GM12878 (cell line): Measurements from ENCODE around the gene WFDC11. TPM values are rescaled to one million over a fixed set of nuclear protein-coding genes. Genes with fewer than 3 reads are reported as not detected.

Experiments used
- ATAC-seq: fragments of 200-7000 bp; cut with Tn5 transposase; 3 replicates; pipeline ENCODE4 v1.9.1; 2020; ENCODE audit warnings: mild to moderate bottlenecking, moderate library complexity
- BruUV-seq: library from RNA; stranded (reverse); fragments of 400-500 nt; replicated peaks from 2 replicates; lab custom pipeline; 2021; lab: Mats Ljungman, UMichigan
- CTCF ChIA-PET: fragments of 300-600 bp; sonication (Branson Sonifier 250); formaldehyde crosslinking; extraction: SDS; loops from one replicate; lab custom pipeline; 2021; ENCODE audit warnings: inconsistent platforms; lab: Yijun Ruan, JAX
- POLR2A ChIA-PET: fragments of 350-600 bp; formaldehyde crosslinking; extraction: SDS; loops from one replicate; lab custom pipeline; 2021; ENCODE audit warnings: inconsistent platforms; lab: Charles Lee
- RAD21 ChIA-PET: fragments of 300-600 bp; sonication (Branson Sonifier 250); formaldehyde crosslinking; loops from one replicate; lab custom pipeline; 2023; ENCODE audit warnings: antibody characterized with exemption; ENCODE audit not compliant: unreplicated experiment; lab: Charles Lee
- SMC1A ChIA-PET: fragments of 300-600 bp; sonication (Branson Sonifier 250); formaldehyde crosslinking; loops from one replicate; lab custom pipeline; 2023; ENCODE audit not compliant: unreplicated experiment, uncharacterized antibody; lab: Charles Lee
- DNase-seq: peaks from one replicate; pipeline ENCODE4 v3.0.0-alpha.2; 2011; ENCODE audit warnings: low read depth, low spot score
- FAIRE-seq: peaks from 3 replicates; lab custom pipeline; 2011; peaks lifted over from hg19 to GRCh38; lab: Jason Lieb, UNC
- H2AFZ ChIP-seq: 2 replicates; pipeline ENCODE4 v1.6.0; 2011; ENCODE audit warnings: low read depth, low read length, control low read depth; ENCODE audit not compliant: control insufficient read depth
- H3K27ac ChIP-seq: 2 replicates; pipeline ENCODE4 v1.5.1; 2011; ENCODE audit warnings: control low read depth; ENCODE audit not compliant: control insufficient read depth, insufficient read depth
- H3K27me3 ChIP-seq, 2 experiments: replicated peaks in 1 of 2; 2 replicates each; pipeline versions ENCODE4 v1.6.0 to v1.6.1; 2011; ENCODE audit warnings: low read length in 1 of 2; ENCODE audit not compliant: control insufficient read depth in 2 of 2, insufficient read depth in 2 of 2
- H3K36me3 ChIP-seq, 2 experiments: 2 replicates each; pipeline ENCODE4 v1.5.1; 2011; ENCODE audit warnings: low read length in 1 of 2; ENCODE audit not compliant: control insufficient read depth in 2 of 2, insufficient read depth in 2 of 2
- H3K4me1 ChIP-seq: 2 replicates; pipeline ENCODE4 v1.6.1; 2011; ENCODE audit warnings: mild to moderate bottlenecking, low read length, moderate library complexity, mixed read lengths; ENCODE audit not compliant: control insufficient read depth, insufficient read depth
- H3K4me2 ChIP-seq: 2 replicates; pipeline ENCODE4 v1.6.0; 2011; ENCODE audit warnings: control low read depth; ENCODE audit not compliant: control insufficient read depth, insufficient read depth
- H3K4me3 ChIP-seq: fragments of 200-600 bp; sonication (generic); 2 replicates; pipeline ENCODE4 v1.5.1; 2016
- H3K79me2 ChIP-seq: 2 replicates; pipeline ENCODE4 v1.6.0; 2011; ENCODE audit warnings: low read length; ENCODE audit not compliant: control insufficient read depth, insufficient read depth
- H3K9ac ChIP-seq: 2 replicates; pipeline ENCODE4 v1.8.0; 2011; ENCODE audit warnings: low read length, control low read depth, mixed read lengths; ENCODE audit not compliant: control insufficient read depth, insufficient read depth
- H3K9me3 ChIP-seq: replicated peaks from 3 replicates; pipeline ENCODE4 v1.5.1; 2011; ENCODE audit warnings: mild to moderate bottlenecking, low read length; ENCODE audit not compliant: control insufficient read depth, insufficient read depth
- H4K20me1 ChIP-seq: 2 replicates; pipeline ENCODE4 v1.6.0; 2011; ENCODE audit not compliant: control insufficient read depth, insufficient read depth
- ATF2 ChIP-seq: IDR thresholded peaks from 2 replicates; pipeline ENCODE4 v1.6.1; 2012; ENCODE audit warnings: low read length, inconsistent platforms
- BRCA1 ChIP-seq: IDR thresholded peaks from 2 replicates; pipeline ENCODE4 v1.6.1; 2011; ENCODE audit warnings: low read depth, low read length, improper control_type of control experiment
- EGR1 ChIP-seq, 2 experiments: IDR thresholded peaks; 1 replicate in 1 of 2; 2 replicates in 1 of 2; pipeline ENCODE4 v1.6.1; 2011 to 2012; ENCODE audit warnings: low read depth in 2 of 2, low read length in 2 of 2, borderline replicate concordance in 1 of 2, mild to moderate bottlenecking in 1 of 2, moderate library complexity in 1 of 2
- IKZF1 ChIP-seq: fragments of 450-650 bp; conservative IDR thresholded peaks from 2 replicates; pipeline ENCODE4 v1.6.1; 2017; ENCODE audit warnings: antibody characterized with exemption, mild to moderate bottlenecking
- NFYB ChIP-seq: IDR thresholded peaks from 2 replicates; pipeline ENCODE4 v1.6.1; 2011; ENCODE audit warnings: low read depth, mild to moderate bottlenecking, low read length, improper control_type of control experiment, moderate library complexity; ENCODE audit not compliant: insufficient read depth
- PML ChIP-seq: IDR thresholded peaks from 2 replicates; pipeline ENCODE4 v1.6.1; 2012; ENCODE audit warnings: low read length, inconsistent platforms
- REST ChIP-seq: IDR thresholded peaks from 2 replicates; pipeline ENCODE4 v1.6.1; 2012; ENCODE audit warnings: mild to moderate bottlenecking, low read depth, low read length
- RFX5 ChIP-seq: IDR thresholded peaks from 2 replicates; pipeline ENCODE4 v1.6.1; 2011; ENCODE audit warnings: low read depth, low read length, improper control_type of control experiment
- SIX5 ChIP-seq: IDR thresholded peaks from 2 replicates; pipeline ENCODE4 v1.6.1; 2011; ENCODE audit warnings: mild to moderate bottlenecking, low read depth, low read length, moderate library complexity; ENCODE audit not compliant: severe bottlenecking
- SUPT20H ChIP-seq: IDR thresholded peaks from 2 replicates; pipeline ENCODE4 v1.6.1; 2011; ENCODE audit warnings: low read depth, mild to moderate bottlenecking, low read length, moderate library complexity, borderline replicate concordance; ENCODE audit not compliant: control insufficient read depth
- TCF3 ChIP-seq: IDR thresholded peaks from 2 replicates; pipeline ENCODE4 v1.6.1; 2012; ENCODE audit warnings: low read depth, mild to moderate bottlenecking, low read length, borderline replicate concordance; ENCODE audit not compliant: insufficient read depth
- WGBS: methylation state at CpG from one replicate; pipeline ENCODE4 v1.1.6; 2016; ENCODE audit warnings: low lambda C conversion rate; ENCODE audit not compliant: insufficient replicate concordance, insufficient coverage; ENCODE audit errors: missing lambda C conversion rate; 5-methylcytosine and 5-hydroxymethylcytosine counted together
- in situ Hi-C: fragments of 300-500 bp; cut with MboI; formaldehyde crosslinking; loops from 9 replicates; pipeline ENCODE4 v1.14.3; 2018; ENCODE audit warnings: mixed read lengths
- intact Hi-C: fragments of 100-400 bp; cut with micrococcal nuclease; formaldehyde crosslinking; loops from one replicate; pipeline ENCODE4 v1.14.2; 2022; ENCODE audit not compliant: unreplicated experiment
- polyA plus RNA-seq, 11 experiments: library from polyadenylated mRNA; depleted of rRNA in 4 of 11; unstranded in 6 of 11; stranded (reverse) in 5 of 11; fragments of >200 nt; fragmentation: Nextera tagmentation in 4 of 11; fragmentation: Illumina TruSeq in 1 of 11; extraction: Ambion mirVana in 4 of 11; extraction: Trizol in 1 of 11; gene quantifications; 1 replicate in 1 of 11; 2 replicates in 10 of 11; pipeline versions ENCODE4 v1.2.1 to v1.2.3, GENCODE V29; 2011 to 2016; ENCODE audit warnings: inconsistent platforms in 2 of 11, missing spikeins in 2 of 11, low read depth in 1 of 11
- total RNA-seq, 4 experiments: library from RNA; depleted of rRNA in 3 of 4; stranded (reverse); fragments of >200 nt in 3 of 4; fragmentation: Illumina TruSeq in 1 of 4; extraction: Trizol in 1 of 4; gene quantifications; 2 replicates each; pipeline versions ENCODE4 v1.2.1 to v1.2.3, GENCODE V29; 2013 to 2021
- TF ChIP-seq, protein P1 (sequence below): IDR thresholded peaks from 2 replicates; pipeline ENCODE4 v1.6.1; 2012; ENCODE audit warnings: improper control_type of control experiment, low read depth, low read length; ENCODE audit not compliant: insufficient replicate concordance

The WFDC11 gene
- total and polyA plus RNA-seq, 10 of the 15 experiments (the other 5 are each of a cell fraction or from before 2014, with no cell fraction given), result not detected

DNA sequence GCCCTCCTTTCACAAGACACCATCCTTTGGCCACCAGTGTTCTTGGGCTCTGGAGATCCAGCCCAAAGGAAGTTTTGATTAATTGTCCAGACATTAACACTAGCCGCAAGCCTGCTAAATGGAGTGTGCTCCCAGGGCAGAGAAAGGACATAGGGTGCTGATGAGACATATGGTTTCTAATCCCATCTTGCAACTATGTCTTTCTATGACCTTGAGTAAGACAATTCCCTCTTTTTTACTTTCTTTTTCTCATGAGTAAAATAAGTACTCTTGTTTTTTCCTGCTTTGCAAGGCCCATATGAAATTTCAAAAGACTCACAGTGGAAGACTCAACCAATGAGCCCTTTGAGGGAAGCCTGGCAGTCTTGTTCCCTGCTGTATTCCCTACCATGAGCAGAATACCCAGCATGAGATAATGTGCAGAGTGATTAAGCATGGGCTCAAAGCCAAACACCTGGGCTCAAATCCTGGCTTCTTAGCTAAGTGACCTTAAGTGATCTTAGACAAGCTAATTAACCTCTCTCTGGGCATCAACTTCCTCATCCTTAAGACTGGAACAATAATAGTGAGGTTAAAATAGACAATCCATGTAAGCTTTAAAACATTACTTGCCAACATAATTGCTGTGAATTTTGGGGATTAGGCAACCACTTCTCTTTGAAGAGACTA lies 35.1 kb upstream of the WFDC11 start, which contains the start of gene WFDC10B (continued):
- TF ChIP-seq ATF2, result no peak

GRCh38 chr20:45701873-45702272 lies 31.8 kb upstream of the WFDC11 start, which contains the start of gene WFDC13:
WFDC13 (plus strand) TSS chr20:45702038; CDS start chr20:45702124, 86 bp downstream.
- Histone ChIP-seq H2AFZ (peak within 1 kb of the TSS; percentile 15), H4K20me1 (no peaks in the 10 kb centered on the region), H3K9ac (no peak within 1 kb of the TSS), H3K36me3 (no peaks in the 10 kb centered on the region), H3K4me1 (peaks cover 17% of the 10 kb centered on the region), H3K4me3 (no peak within 1 kb of the TSS), H3K9me3 (no peaks in the 10 kb centered on the region; the same call in 2 of the 3 replicates), H3K27ac (peak within 1 kb of the TSS; percentile 39; the same call in 1 of the 2 replicates), H3K27me3 (no peaks in the 10 kb centered on the region), H3K4me2 (peak within 1 kb of the TSS; percentile 77), H3K79me2 (no peaks in the 10 kb centered on the region)
- DNase-seq (no peak), ATAC-seq (no peak), FAIRE-seq (no peak)
- intact Hi-C loops (no loop called here), in situ Hi-C loops (no loop called here)
- 63% methylated on average over 4 of the region's 4 CpGs for WGBS
- ChIA-PET SMC1A (no interaction called here), CTCF (no interaction called here), POLR2A (no interaction called here), RAD21 (no interaction called here)
- no TSS peak for BruUV-seq
- no peak for TF ChIP-seq REST
- TF ChIP-seq IKZF1, result no peak
- no peak for TF ChIP-seq SIX5
- TF ChIP-seq EGR1 (IDR thresholded peaks at IDR 0.05; ENCODE audit: borderline replicate concordance in 1 of 2, low read depth in 2 of 2, low read length in 2 of 2), result no peak
- TF ChIP-seq NFYB, result no peak
- TF ChIP-seq TCF3, result no peak
- no peak for TF ChIP-seq PML
- TF ChIP-seq BRCA1, result no peak
- TF ChIP-seq SUPT20H, result no peak
- TF ChIP-seq RFX5, result no peak
- TF ChIP-seq, protein P1, sequence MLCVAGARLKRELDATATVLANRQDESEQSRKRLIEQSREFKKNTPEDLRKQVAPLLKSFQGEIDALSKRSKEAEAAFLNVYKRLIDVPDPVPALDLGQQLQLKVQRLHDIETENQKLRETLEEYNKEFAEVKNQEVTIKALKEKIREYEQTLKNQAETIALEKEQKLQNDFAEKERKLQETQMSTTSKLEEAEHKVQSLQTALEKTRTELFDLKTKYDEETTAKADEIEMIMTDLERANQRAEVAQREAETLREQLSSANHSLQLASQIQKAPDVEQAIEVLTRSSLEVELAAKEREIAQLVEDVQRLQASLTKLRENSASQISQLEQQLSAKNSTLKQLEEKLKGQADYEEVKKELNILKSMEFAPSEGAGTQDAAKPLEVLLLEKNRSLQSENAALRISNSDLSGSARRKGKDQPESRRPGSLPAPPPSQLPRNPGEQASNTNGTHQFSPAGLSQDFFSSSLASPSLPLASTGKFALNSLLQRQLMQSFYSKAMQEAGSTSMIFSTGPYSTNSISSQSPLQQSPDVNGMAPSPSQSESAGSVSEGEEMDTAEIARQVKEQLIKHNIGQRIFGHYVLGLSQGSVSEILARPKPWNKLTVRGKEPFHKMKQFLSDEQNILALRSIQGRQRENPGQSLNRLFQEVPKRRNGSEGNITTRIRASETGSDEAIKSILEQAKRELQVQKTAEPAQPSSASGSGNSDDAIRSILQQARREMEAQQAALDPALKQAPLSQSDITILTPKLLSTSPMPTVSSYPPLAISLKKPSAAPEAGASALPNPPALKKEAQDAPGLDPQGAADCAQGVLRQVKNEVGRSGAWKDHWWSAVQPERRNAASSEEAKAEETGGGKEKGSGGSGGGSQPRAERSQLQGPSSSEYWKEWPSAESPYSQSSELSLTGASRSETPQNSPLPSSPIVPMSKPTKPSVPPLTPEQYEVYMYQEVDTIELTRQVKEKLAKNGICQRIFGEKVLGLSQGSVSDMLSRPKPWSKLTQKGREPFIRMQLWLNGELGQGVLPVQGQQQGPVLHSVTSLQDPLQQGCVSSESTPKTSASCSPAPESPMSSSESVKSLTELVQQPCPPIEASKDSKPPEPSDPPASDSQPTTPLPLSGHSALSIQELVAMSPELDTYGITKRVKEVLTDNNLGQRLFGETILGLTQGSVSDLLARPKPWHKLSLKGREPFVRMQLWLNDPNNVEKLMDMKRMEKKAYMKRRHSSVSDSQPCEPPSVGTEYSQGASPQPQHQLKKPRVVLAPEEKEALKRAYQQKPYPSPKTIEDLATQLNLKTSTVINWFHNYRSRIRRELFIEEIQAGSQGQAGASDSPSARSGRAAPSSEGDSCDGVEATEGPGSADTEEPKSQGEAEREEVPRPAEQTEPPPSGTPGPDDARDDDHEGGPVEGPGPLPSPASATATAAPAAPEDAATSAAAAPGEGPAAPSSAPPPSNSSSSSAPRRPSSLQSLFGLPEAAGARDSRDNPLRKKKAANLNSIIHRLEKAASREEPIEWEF, result no peak
